ENCODE results near the gene KLK6.

DNA sequence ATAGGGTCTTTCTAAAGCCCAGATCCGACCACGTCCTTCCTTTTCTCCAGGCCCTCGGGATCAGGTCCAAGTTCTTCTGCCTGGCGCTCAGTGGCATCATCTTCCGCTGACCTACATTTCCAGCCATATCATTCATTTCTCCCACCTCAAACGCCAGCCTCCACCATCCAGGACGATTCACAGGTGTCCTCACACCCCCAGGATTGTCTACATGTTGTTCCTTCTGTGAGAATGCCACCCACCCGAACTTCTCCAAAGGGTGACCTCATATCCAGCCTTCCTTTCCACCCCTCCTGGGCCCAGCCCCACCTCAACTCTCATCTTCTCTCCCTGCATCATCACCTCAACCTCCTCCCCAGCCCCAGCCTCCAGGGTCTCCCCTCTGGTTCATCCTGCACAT, 11.8 kb downstream of the KLK6 start:
- TF ChIP-seq, protein P1, sequence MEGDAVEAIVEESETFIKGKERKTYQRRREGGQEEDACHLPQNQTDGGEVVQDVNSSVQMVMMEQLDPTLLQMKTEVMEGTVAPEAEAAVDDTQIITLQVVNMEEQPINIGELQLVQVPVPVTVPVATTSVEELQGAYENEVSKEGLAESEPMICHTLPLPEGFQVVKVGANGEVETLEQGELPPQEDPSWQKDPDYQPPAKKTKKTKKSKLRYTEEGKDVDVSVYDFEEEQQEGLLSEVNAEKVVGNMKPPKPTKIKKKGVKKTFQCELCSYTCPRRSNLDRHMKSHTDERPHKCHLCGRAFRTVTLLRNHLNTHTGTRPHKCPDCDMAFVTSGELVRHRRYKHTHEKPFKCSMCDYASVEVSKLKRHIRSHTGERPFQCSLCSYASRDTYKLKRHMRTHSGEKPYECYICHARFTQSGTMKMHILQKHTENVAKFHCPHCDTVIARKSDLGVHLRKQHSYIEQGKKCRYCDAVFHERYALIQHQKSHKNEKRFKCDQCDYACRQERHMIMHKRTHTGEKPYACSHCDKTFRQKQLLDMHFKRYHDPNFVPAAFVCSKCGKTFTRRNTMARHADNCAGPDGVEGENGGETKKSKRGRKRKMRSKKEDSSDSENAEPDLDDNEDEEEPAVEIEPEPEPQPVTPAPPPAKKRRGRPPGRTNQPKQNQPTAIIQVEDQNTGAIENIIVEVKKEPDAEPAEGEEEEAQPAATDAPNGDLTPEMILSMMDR (IDR thresholded peaks at IDR 0.05; ENCODE audit: low read depth, low read length, missing input control) = no peak
- TF ChIP-seq, protein P2, sequence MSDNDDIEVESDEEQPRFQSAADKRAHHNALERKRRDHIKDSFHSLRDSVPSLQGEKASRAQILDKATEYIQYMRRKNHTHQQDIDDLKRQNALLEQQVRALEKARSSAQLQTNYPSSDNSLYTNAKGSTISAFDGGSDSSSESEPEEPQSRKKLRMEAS (IDR thresholded peaks at IDR 0.05) = no peak
- TF ChIP-seq JUND (IDR thresholded peaks at IDR 0.05) (no peak), TAF1 (conservative IDR thresholded peaks at IDR 0.05) (no peak), RXRA (IDR thresholded peaks at IDR 0.05) (no peak), YY1 (IDR thresholded peaks at IDR 0.05) (no peak), EGR1 (IDR thresholded peaks at IDR 0.05; ENCODE audit: low read depth in 2 of 2) (no peak), RAD21 (IDR thresholded peaks at IDR 0.05) (no peak), REST (IDR thresholded peaks at IDR 0.05) (no peak), SP1 (IDR thresholded peaks at IDR 0.05) (no peak), GABPA (IDR thresholded peaks at IDR 0.05 in 1 of 2, conservative IDR thresholded peaks at IDR 0.05 in 1 of 2) (no peak)

All from liver (tissue), 3 donors.